ENCODE data around the gene ME3. TPM values are rescaled to one million over a fixed set of nuclear protein-coding genes. Genes with fewer than 3 reads are reported as not detected.

ME3 gene
- total RNA-seq, 1 donor from 2014 or later = 49.6 TPM

GRCh38 chr11:86395061-86395551 is 277.3 kb downstream of the ME3 start:
- peak overlapping the region; percentile 5 for H2AFZ ChIP-seq (replicated peaks)
- no peak overlapping the region for H3K4me2 ChIP-seq
- H3K27me3 ChIP-seq = no peaks in the 10 kb centered on the region
- H3K9me3 ChIP-seq (ENCODE audit: low read depth) = no peaks in the 10 kb centered on the region
- Mint-ChIP-seq H3K36me3 (no peaks in the 10 kb centered on the region), H3K27me3 (ENCODE audit: insufficient read depth, low read depth) (peaks cover 4% of the 10 kb centered on the region), H3K9me3 (no peaks in the 10 kb centered on the region), H3K4me1 (peaks cover 14% of the 10 kb centered on the region), H3K27ac (peak overlapping the region; percentile 78), H3K4me3 (no peak overlapping the region)
- no peaks in the 10 kb centered on the region for H3K79me2 ChIP-seq (ENCODE audit: low read depth)
- DNase-seq (ENCODE audit: low spot score) = peak; percentile 18
- H3K36me3 ChIP-seq = no peaks in the 10 kb centered on the region
- TF ChIP-seq EZH2 (IDR thresholded peaks at IDR 0.05) = no peak
- TF ChIP-seq EZH2phosphoT487 (IDR thresholded peaks at IDR 0.05) = no peak
- TF ChIP-seq, protein P1, sequence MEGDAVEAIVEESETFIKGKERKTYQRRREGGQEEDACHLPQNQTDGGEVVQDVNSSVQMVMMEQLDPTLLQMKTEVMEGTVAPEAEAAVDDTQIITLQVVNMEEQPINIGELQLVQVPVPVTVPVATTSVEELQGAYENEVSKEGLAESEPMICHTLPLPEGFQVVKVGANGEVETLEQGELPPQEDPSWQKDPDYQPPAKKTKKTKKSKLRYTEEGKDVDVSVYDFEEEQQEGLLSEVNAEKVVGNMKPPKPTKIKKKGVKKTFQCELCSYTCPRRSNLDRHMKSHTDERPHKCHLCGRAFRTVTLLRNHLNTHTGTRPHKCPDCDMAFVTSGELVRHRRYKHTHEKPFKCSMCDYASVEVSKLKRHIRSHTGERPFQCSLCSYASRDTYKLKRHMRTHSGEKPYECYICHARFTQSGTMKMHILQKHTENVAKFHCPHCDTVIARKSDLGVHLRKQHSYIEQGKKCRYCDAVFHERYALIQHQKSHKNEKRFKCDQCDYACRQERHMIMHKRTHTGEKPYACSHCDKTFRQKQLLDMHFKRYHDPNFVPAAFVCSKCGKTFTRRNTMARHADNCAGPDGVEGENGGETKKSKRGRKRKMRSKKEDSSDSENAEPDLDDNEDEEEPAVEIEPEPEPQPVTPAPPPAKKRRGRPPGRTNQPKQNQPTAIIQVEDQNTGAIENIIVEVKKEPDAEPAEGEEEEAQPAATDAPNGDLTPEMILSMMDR (IDR thresholded peaks at IDR 0.05) = no peak
- H3K27ac ChIP-seq = no peak overlapping the region
- H3K4me3 ChIP-seq = no peak overlapping the region
- H3K4me1 ChIP-seq = no peaks in the 10 kb centered on the region
- no peaks in the 10 kb centered on the region for H4K20me1 ChIP-seq (ENCODE audit: low read depth)
- H3K9ac ChIP-seq = no peak overlapping the region
- H3F3A ChIP-seq (ENCODE audit: low read depth) = no peaks in the 10 kb centered on the region

Other genes with a start within 250 kb of the ME3 start
- gene PRSS23, start 127.9 kb upstream of the ME3 start, total RNA-seq (ENCODE audit: low replicate concordance) = 266 and 282 TPM in 2 replicates

All from neural progenitor cell (in vitro differentiated cells).